Esophagus (tissue), 2 donors: Measurements from ENCODE around the gene RPA1. TPM values are rescaled to one million over a fixed set of nuclear protein-coding genes. Genes with fewer than 3 reads are reported as not detected.

ENCODE experiments used
- H3K27ac ChIP-seq, 2 donors: one replicate each; pipeline ENCODE4 v1.5.1; 2013; ENCODE audit warnings: low read depth in 2 of 2, mild to moderate bottlenecking in 2 of 2, inconsistent platforms in 1 of 2, low read length in 1 of 2, moderate library complexity in 1 of 2
- H3K27me3 ChIP-seq, 2 donors: one replicate each; pipeline ENCODE4 v1.6.1; 2013; ENCODE audit warnings: low read length in 2 of 2, control low read depth in 1 of 2, mild to moderate bottlenecking in 1 of 2; ENCODE audit not compliant: insufficient read depth in 2 of 2, control insufficient read depth in 1 of 2
- H3K36me3 ChIP-seq, 2 donors: one replicate each; pipeline ENCODE4 v1.6.1; 2013; ENCODE audit warnings: low read length in 1 of 2; ENCODE audit not compliant: control insufficient read depth in 2 of 2, insufficient read depth in 2 of 2
- H3K4me1 ChIP-seq, 2 donors: one replicate each; pipeline ENCODE4 v1.6.1; 2013; ENCODE audit warnings: low read length in 1 of 2; ENCODE audit not compliant: control insufficient read depth in 2 of 2, insufficient read depth in 2 of 2
- H3K4me3 ChIP-seq, 2 donors: one replicate each; pipeline ENCODE4 v1.5.1; 2013; ENCODE audit warnings: low read length in 2 of 2, mild to moderate bottlenecking in 2 of 2, low read depth in 1 of 2, moderate library complexity in 1 of 2
- H3K9me3 ChIP-seq, 2 donors: one replicate each; pipeline ENCODE4 v1.6.1; 2013; ENCODE audit warnings: mild to moderate bottlenecking in 2 of 2, low read depth in 1 of 2, low read length in 1 of 2, moderate library complexity in 1 of 2; ENCODE audit not compliant: control insufficient read depth in 2 of 2, insufficient read depth in 1 of 2
- WGBS, 2 donors: extraction: QIAGEN DNeasy Blood & Tissue Kit; methylation state at CpG; one replicate each; pipeline ENCODE4 v1.1.7; 2013; 5-methylcytosine and 5-hydroxymethylcytosine counted together
- polyA plus RNA-seq, 2 donors: library from polyadenylated mRNA; stranded (reverse); fragments of 200-250 nt; gene quantifications; one replicate each; pipeline ENCODE4 v1.2.3, GENCODE V29; 2013
- donor health status: healthy with polysubstance abuse.
- donor health status: Bipolar disorder and iron deficiency.

Gene RPA1
- polyA plus RNA-seq, 2 donors: 8.6 to 33.7 TPM

GRCh38 chr17:1870592-1870991, 40.8 kb downstream of the RPA1 start:
- Histone ChIP-seq H3K4me3 (no peak overlapping the region), H3K9me3 (no peaks in the 10 kb centered on the region), H3K27me3 (no peaks in the 10 kb centered on the region), H3K27ac (no peak overlapping the region), H3K4me1 (no peaks in the 10 kb centered on the region), H3K36me3 (peaks cover 2 to 8% of the 10 kb centered on the region in 2 donors)
- WGBS, 2 donors: 64 to 71% methylated on average over 3 of the region's 3 CpGs

DNA sequence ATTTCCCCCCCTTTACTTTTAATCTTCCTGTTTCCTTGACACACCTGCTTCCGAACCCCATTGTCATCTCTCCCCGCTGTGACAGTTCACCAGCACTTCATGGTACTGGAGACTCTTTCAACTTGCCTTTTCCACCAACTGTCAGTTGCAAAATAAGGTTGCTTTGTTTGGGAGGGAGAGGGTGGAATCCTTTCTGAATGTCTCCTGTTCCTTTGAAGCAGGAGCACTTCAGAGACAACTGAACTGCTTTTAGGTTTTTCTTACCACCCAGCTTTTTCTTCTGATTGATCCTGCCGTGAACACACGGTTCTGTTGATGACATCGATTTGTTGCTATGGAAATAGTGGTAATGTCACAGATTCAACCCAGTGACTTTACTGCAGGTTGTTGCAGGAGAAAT, 42.0 kb downstream of the RPA1 start:
- Histone ChIP-seq H3K27me3 (no peaks in the 10 kb centered on the region), H3K4me1 (no peaks in the 10 kb centered on the region), H3K27ac (no peak overlapping the region), H3K36me3 (peaks cover 2 to 8% of the 10 kb centered on the region in 2 donors), H3K9me3 (no peaks in the 10 kb centered on the region), H3K4me3 (no peak overlapping the region)
- WGBS, 2 donors: 68% methylated on average over 5 of the region's 5 CpGs

GRCh38 chr17:1872254-1872653, 42.4 kb downstream of the RPA1 start:
- H3K9me3 ChIP-seq: no peaks in the 10 kb centered on the region
- 90 to 93% methylated on average over 12 of the region's 12 CpGs for WGBS, 2 donors
- no peak overlapping the region for H3K4me3 ChIP-seq
- H3K4me1 ChIP-seq: no peaks in the 10 kb centered on the region
- H3K27ac ChIP-seq: no peak overlapping the region
- H3K27me3 ChIP-seq: no peaks in the 10 kb centered on the region
- H3K36me3 ChIP-seq: peaks cover 2 to 11% of the 10 kb centered on the region in 2 donors

DNA sequence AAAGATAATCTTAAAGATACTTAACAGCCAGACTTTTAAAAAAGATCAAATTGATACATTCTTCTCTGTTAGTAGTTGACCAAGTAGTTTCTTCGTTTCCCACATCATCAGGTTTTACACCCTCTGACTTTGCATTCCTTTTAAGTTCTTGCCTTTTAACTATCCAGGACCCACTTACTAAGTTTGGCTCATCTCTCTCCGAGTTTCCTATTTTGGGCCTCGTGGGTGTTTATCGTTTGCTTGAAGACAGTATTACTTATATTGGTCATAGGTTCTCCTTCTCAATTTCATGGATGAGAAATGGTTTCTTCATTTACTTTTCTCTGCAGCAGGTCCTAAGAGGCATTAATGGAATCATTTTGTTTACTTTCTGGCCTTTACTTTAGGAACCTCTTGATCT, 43.2 kb downstream of the RPA1 start:
- H3K9me3 ChIP-seq: no peaks in the 10 kb centered on the region
- H3K4me3 ChIP-seq: no peak overlapping the region
- H3K27ac ChIP-seq: no peak overlapping the region
- H3K4me1 ChIP-seq: no peaks in the 10 kb centered on the region
- H3K36me3 ChIP-seq: peaks cover 2 to 15% of the 10 kb centered on the region in 2 donors
- no peaks in the 10 kb centered on the region for H3K27me3 ChIP-seq
- 76 to 85% methylated on average over 4 of the region's 4 CpGs for WGBS, 2 donors

GRCh38 chr17:1873418-1873817, 43.6 kb downstream of the RPA1 start:
- Histone ChIP-seq H3K4me3 (no peak overlapping the region), H3K4me1 (no peaks in the 10 kb centered on the region), H3K9me3 (no peaks in the 10 kb centered on the region), H3K36me3 (peaks cover 2 to 15% of the 10 kb centered on the region in 2 donors), H3K27ac (no peak overlapping the region), H3K27me3 (no peaks in the 10 kb centered on the region)
- WGBS, 2 donors: 85 to 89% methylated on average over 9 of the region's 9 CpGs

- WGBS, 2 donors: 76 to 85% methylated on average over 4 of the region's 4 CpGs
- Histone ChIP-seq H3K27me3 (no peaks in the 10 kb centered on the region), H3K4me1 (no peaks in the 10 kb centered on the region), H3K36me3 (peaks cover 5 to 30% of the 10 kb centered on the region in 2 donors), H3K4me3 (no peak overlapping the region), H3K9me3 (no peaks in the 10 kb centered on the region), H3K27ac (no peak overlapping the region)
These were observed 45.8 kb downstream of the RPA1 start for GRCh38 chr17:1875597-1875996.

DNA sequence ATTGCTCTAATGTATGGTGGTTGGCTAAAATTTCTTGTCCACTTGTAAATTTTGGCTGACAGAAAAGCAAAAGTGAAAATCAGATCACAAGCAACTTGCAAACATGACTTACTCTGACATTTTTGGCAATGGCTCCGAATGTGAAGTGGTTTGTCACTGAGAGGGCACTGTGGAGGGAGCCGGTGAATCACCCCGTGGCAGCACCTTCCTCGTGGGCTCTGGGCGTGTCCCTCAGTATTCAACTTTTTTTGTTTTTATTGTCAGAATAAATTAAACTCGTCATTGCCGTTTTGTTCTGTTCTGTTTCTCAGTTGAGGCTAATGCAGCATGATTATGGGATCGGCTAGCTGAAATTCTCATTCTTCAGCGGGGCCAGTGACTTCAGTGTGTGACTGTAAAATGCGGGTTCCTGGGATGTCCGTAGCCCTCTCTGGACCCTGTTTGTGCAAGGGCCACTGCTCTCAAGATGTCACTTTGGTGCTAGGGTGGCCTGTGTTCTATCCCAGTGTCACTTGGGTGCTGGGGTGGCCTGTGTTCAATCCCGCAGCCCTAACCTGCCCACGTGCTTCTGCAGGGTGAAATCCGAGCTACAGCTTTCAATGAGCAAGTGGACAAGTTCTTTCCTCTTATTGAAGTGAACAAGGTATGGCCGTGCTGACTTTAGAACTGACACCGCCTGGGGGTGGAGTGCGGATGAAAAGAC, 48.8 kb downstream of the RPA1 start:
- H3K4me1 ChIP-seq: no peaks in the 10 kb centered on the region
- peaks cover 5 to 34% of the 10 kb centered on the region in 2 donors for H3K36me3 ChIP-seq
- no peak overlapping the region for H3K4me3 ChIP-seq
- no peak overlapping the region for H3K27ac ChIP-seq
- H3K9me3 ChIP-seq: no peaks in the 10 kb centered on the region
- 79 to 83% methylated on average over 17 of the region's 17 CpGs for WGBS, 2 donors
- H3K27me3 ChIP-seq: no peaks in the 10 kb centered on the region

DNA sequence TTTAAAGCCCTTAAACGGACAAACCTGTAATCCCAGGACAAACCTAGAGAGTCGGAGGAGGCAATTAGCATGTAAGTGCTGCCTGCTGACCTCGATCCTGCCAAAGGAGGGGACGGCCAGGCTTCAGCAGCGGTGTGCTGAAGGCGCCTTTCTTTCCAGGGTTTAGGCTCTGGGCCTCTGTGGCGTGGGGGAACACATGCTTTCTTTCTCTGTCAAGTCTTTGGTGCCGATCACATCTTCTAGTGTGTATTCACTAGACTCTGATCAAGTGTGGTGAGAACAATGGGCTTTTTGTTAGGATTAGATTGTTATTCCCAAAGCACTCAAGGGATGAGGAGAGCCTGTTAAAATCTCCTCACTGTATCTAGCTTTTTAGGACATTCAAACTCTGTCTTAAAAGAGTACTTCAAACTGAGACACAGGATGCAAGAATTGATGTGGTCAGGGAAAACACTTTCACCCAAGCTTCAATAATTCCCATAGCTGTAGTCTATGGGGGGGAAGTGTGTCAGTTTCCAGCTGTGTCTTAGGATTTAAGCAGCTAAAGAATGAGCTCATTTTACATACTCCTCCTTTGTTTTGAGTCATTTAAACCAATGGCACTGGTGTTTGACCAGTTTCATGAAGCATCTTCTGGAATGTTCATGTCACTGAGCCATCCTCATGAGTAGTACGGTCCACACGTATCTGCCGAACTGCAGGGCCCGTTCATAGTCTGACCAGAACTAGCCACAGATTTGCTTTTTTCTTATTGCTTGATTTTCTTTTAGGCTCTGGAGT, 51.2 kb downstream of the RPA1 start:
- H3K9me3 ChIP-seq: no peaks in the 10 kb centered on the region
- no peak overlapping the region for H3K4me3 ChIP-seq
- WGBS, 2 donors: 83 to 84% methylated on average over 12 of the region's 12 CpGs
- H3K27ac ChIP-seq: no peak overlapping the region
- H3K36me3 ChIP-seq: peaks cover 13 to 43% of the 10 kb centered on the region in 2 donors
- H3K27me3 ChIP-seq: no peaks in the 10 kb centered on the region
- no peaks in the 10 kb centered on the region for H3K4me1 ChIP-seq

- no peaks in the 10 kb centered on the region for H3K4me1 ChIP-seq
- H3K9me3 ChIP-seq: no peaks in the 10 kb centered on the region
- H3K36me3 ChIP-seq: peaks cover 13 to 36% of the 10 kb centered on the region in 2 donors
- H3K4me3 ChIP-seq: no peak overlapping the region
- H3K27me3 ChIP-seq: no peaks in the 10 kb centered on the region
- H3K27ac ChIP-seq: no peak overlapping the region
- WGBS, 2 donors: 82 to 83% methylated on average over 10 of the region's 10 CpGs
These were observed 53.0 kb downstream of the RPA1 start for GRCh38 chr17:1882836-1883235.
